WERI-Rb-1 (cell line): ENCODE measurements around the gene RAB39B.
"Not testable (repeated sequence)": the region's sequence is repeated elsewhere in the genome, so short reads cannot be mapped to it uniquely, and the experiment has no call there.

Experiments
- DNase-seq: peaks from one replicate; pipeline ENCODE4 v3.0.0-alpha.2; 2020
- H3K27ac ChIP-seq: fragments of 250-450 bp; sonication (Bioruptor Pico); 2 replicates; pipeline ENCODE4 v1.5.1; 2020; ENCODE audit warnings: mild to moderate bottlenecking, moderate library complexity
- H3K27me3 ChIP-seq: fragments of 250-450 bp; sonication (Bioruptor Pico); 2 replicates; pipeline ENCODE4 v1.5.1; 2021; ENCODE audit warnings: mild to moderate bottlenecking, low read depth, moderate library complexity; ENCODE audit not compliant: insufficient read depth, severe bottlenecking
- H3K36me3 ChIP-seq: fragments of 250-450 bp; sonication (Bioruptor Pico); 2 replicates; pipeline ENCODE4 v1.5.1; 2020; ENCODE audit warnings: mild to moderate bottlenecking, moderate library complexity
- H3K4me3 ChIP-seq: 2 replicates; pipeline ENCODE4 v1.5.1; 2011; ENCODE audit warnings: low read depth, mild to moderate bottlenecking, control low read depth, low read length
- H3K9me3 ChIP-seq: fragments of 250-450 bp; sonication (Bioruptor Pico); 2 replicates; pipeline ENCODE4 v1.5.1; 2021; ENCODE audit warnings: mild to moderate bottlenecking, moderate library complexity; ENCODE audit not compliant: severe bottlenecking
- CTCF ChIP-seq: IDR thresholded peaks from 2 replicates; pipeline ENCODE4 v1.5.1; 2011; ENCODE audit warnings: low read depth, mild to moderate bottlenecking, control low read depth, inconsistent platforms, low read length

Gene RAB39B

GRCh38 chrX:155263854-155264628 is at the start of gene RAB39B:
TSS of gene RAB39B (minus strand) at chrX:155264491. CDS start at chrX:155264288, 203 bp downstream.
- H3K9me3 ChIP-seq: no peaks in the 10 kb centered on the region
- H3K27ac ChIP-seq: peak within 1 kb of the TSS; percentile 82
- peak within 1 kb of the TSS; percentile 80 for H3K4me3 ChIP-seq
- peaks cover 4% of the 10 kb centered on the region for H3K36me3 ChIP-seq
- peak; percentile 27; the same call in 1 of the 2 replicates for TF ChIP-seq CTCF
- DNase-seq: peak; percentile 91
- H3K27me3 ChIP-seq: no peaks in the 10 kb centered on the region

GRCh38 chrX:155313766-155314165 is 49.5 kb upstream of the RAB39B start:
- Histone ChIP-seq H3K9me3 (peaks cover 5% of the 10 kb centered on the region), H3K27ac (no peak overlapping the region), H3K27me3 (peaks cover 21% of the 10 kb centered on the region), H3K4me3 (no peak overlapping the region), H3K36me3 (no peaks in the 10 kb centered on the region)
- DNase-seq: peak; percentile 14
- no peak for TF ChIP-seq CTCF

GRCh38 chrX:155293771-155294170 is 29.5 kb upstream of the RAB39B start:
- no peak for TF ChIP-seq CTCF
- DNase-seq: no peak
- H3K27me3 ChIP-seq: peaks cover 7% of the 10 kb centered on the region
- H3K9me3 ChIP-seq: no peaks in the 10 kb centered on the region
- no peak overlapping the region for H3K4me3 ChIP-seq
- H3K36me3 ChIP-seq: no peaks in the 10 kb centered on the region
- H3K27ac ChIP-seq: no peak overlapping the region

GRCh38 chrX:155279873-155280272 is 15.6 kb upstream of the RAB39B start:
- H3K27me3 ChIP-seq: peaks cover 4% of the 10 kb centered on the region
- TF ChIP-seq CTCF: no peak
- DNase-seq: no peak
- H3K4me3 ChIP-seq: no peak overlapping the region
- H3K27ac ChIP-seq: no peak overlapping the region
- no peaks in the 10 kb centered on the region for H3K36me3 ChIP-seq
- no peaks in the 10 kb centered on the region for H3K9me3 ChIP-seq

- TF ChIP-seq CTCF: no peak
These were observed 6.7 kb upstream of the RAB39B start for GRCh38 chrX:155270969-155271368.

GRCh38 chrX:155267995-155268394 is 3.7 kb upstream of the RAB39B start:
- not testable (repeated sequence) for H3K27me3 ChIP-seq, H3K27ac ChIP-seq, H3K4me3 ChIP-seq, DNase-seq, H3K36me3 ChIP-seq, H3K9me3 ChIP-seq

More at GRCh38 chrX:155270969-155271368, 6.7 kb upstream of the RAB39B start:
- H3K9me3 ChIP-seq: no peaks in the 10 kb centered on the region
- DNase-seq: no peak
- H3K36me3 ChIP-seq: no peaks in the 10 kb centered on the region
- no peak overlapping the region for H3K4me3 ChIP-seq
- no peaks in the 10 kb centered on the region for H3K27me3 ChIP-seq
- H3K27ac ChIP-seq: no peak overlapping the region
